Esophagus muscularis mucosa (tissue), 4 donors: Measurements from ENCODE around the gene TTYH1. TPM values are rescaled to one million over a fixed set of nuclear protein-coding genes. Genes with fewer than 3 reads are reported as not detected.

Experiments used
- DNase-seq: peaks from one replicate; pipeline ENCODE4 v3.0.0-alpha.2; 2017; ENCODE audit errors: extremely low spot score
- H3K27ac ChIP-seq, 4 donors: fragments of 200-600 bp; sonication (generic); replicated peaks in 1 of 4; 1 replicate in 3 of 4; 2 replicates in 1 of 4; pipeline ENCODE4 v1.5.1; 2016 to 2019; ENCODE audit warnings: mild to moderate bottlenecking in 1 of 4
- H3K27me3 ChIP-seq, 4 donors: fragments of 200-600 bp; sonication (generic); one replicate each; pipeline versions ENCODE4 v1.5.1 to v1.6.0; 2016 to 2019
- H3K36me3 ChIP-seq, 4 donors: fragments of 200-600 bp; sonication (generic); one replicate each; pipeline ENCODE4 v1.5.1; 2016 to 2019
- H3K4me1 ChIP-seq, 4 donors: fragments of 200-600 bp; sonication (generic); one replicate each; pipeline ENCODE4 v1.5.1; 2016 to 2019
- H3K4me3 ChIP-seq, 4 donors: fragments of 200-600 bp; sonication (generic); 1 replicate in 2 of 4; 2 replicates in 2 of 4; pipeline ENCODE4 v1.5.1; 2016 to 2019; ENCODE audit warnings: mild to moderate bottlenecking in 4 of 4, moderate library complexity in 1 of 4
- H3K9me3 ChIP-seq, 4 donors: fragments of 200-600 bp; sonication (generic); 1 replicate in 3 of 4; 2 replicates in 1 of 4; pipeline ENCODE4 v1.5.1; 2016 to 2019
- CTCF ChIP-seq, 3 experiments: fragments of 200-600 bp in 2 of 3; fragments of 450-650 bp in 1 of 3; sonication (generic) in 2 of 3; IDR thresholded peaks; one replicate each; pipeline ENCODE4 v1.5.1; 2017 to 2019; ENCODE audit warnings: antibody characterized with exemption in 3 of 3, mild to moderate bottlenecking in 2 of 3, moderate library complexity in 1 of 3
- EP300 ChIP-seq: sonication (generic); formaldehyde crosslinking; IDR thresholded peaks from one replicate; pipeline ENCODE4 v1.6.1; 2017; ENCODE audit warnings: antibody characterized with exemption
- POLR2A ChIP-seq: fragments of 450-650 bp; IDR thresholded peaks from one replicate; pipeline ENCODE4 v1.6.1; 2017; ENCODE audit warnings: antibody characterized with exemption, moderate library complexity, mild to moderate bottlenecking, low read depth
- POLR2AphosphoS5 ChIP-seq, 2 donors: sonication (generic); formaldehyde crosslinking; IDR thresholded peaks; one replicate each; pipeline ENCODE4 v1.6.1; 2017; ENCODE audit warnings: antibody characterized with exemption in 2 of 2
- WGBS: methylation state at CpG from one replicate; pipeline ENCODE4 v1.1.5; 2018; 5-methylcytosine and 5-hydroxymethylcytosine counted together
- intact Hi-C: fragments of 100-400 bp; cut with DNase I; formaldehyde crosslinking; loops from one replicate; pipeline ENCODE4 v1.15.1; 2023
- total RNA-seq, 4 donors: library from RNA; depleted of rRNA; stranded (reverse); fragments of >200 nt; gene quantifications; one replicate each; pipeline versions ENCODE4 v1.1.0 to v1.2.1, GENCODE V29; 2016

The TTYH1 gene
- total RNA-seq, 4 donors from 2014 or later: 0.83 to 8.0 (median 5.6) TPM

DNA sequence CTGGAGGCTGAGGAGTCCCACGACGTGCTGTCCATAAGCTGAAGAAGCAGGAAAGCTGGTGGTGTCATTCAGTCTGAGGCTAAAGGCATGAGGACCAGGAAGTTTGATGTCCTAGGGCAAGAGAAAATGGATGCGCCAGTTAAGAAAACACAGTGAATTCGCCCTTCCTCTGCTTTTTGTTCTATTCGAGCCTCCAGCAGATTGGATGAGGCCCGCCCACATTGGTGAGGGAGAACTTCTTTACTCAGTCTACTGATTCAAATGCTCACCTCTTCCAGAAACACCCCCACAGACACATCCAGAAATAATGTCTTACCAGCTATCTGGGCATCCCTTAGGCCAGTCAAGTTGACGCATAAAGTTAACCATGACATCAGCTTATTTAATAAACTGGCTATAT is 7.5 kb upstream of the TTYH1 start:
- TF ChIP-seq POLR2A (no peak), CTCF (IDR thresholded peaks at IDR 0.05) (no peak), POLR2AphosphoS5 (IDR thresholded peaks at IDR 0.05) (no peak), EP300 (no peak)
- WGBS: 91% methylated on average over 7 of the region's 7 CpGs
- H3K27ac ChIP-seq: no peak overlapping the region
- H3K4me1 ChIP-seq: no peaks in the 10 kb centered on the region
- DNase-seq: no peak
- no peaks in the 10 kb centered on the region for H3K36me3 ChIP-seq
- H3K27me3 ChIP-seq: peaks cover 0 to 34% (median 0%) of the 10 kb centered on the region in 4 donors
- no peak overlapping the region for H3K4me3 ChIP-seq
- no peaks in the 10 kb centered on the region for H3K9me3 ChIP-seq
- intact Hi-C loops: no loop called here

DNA sequence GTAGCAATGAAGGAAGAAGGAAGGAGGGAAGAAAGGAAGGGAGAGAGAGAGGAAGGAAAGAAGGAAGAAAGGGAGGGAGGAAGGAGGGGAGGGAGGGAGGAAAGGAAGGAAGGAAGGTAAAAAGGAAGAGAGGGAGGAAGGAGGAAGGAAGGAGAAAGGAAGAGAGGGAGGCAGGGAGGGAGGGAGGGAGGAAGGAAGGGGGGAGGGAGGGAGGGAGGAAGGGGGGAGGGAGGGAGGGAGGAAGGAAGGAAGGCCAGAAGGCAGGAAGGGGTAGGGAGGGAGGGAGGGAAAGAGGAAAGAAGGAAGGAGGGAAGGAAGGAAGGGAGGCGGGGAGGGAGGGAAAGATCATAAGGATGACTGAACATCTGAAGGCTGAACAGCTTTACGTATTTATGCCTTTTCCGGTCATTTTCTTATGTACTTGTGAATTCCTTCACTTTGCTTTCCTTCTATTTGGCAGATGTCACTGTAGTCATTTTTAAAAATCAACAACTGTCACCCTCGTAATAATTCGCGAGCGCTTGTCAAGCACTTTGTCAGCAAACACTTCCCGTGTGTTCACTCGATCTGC is 6.7 kb upstream of the TTYH1 start:
- H3K36me3 ChIP-seq: no peaks in the 10 kb centered on the region
- DNase-seq: no peak
- H3K4me1 ChIP-seq: no peaks in the 10 kb centered on the region
- intact Hi-C loops: no loop called here
- no peak overlapping the region for H3K27ac ChIP-seq
- TF ChIP-seq POLR2A (no peak), POLR2AphosphoS5 (IDR thresholded peaks at IDR 0.05) (no peak), CTCF (IDR thresholded peaks at IDR 0.05) (no peak), EP300 (no peak)
- no peak overlapping the region for H3K4me3 ChIP-seq
- peaks cover 0 to 29% (median 0%) of the 10 kb centered on the region in 4 donors for H3K27me3 ChIP-seq
- no peaks in the 10 kb centered on the region for H3K9me3 ChIP-seq
- WGBS: 77% methylated on average over 9 of the region's 9 CpGs

- Histone ChIP-seq H3K27me3 (peaks cover 0 to 53% (median 18%) of the 10 kb centered on the region in 4 donors), H3K4me3 (no peak overlapping the region), H3K36me3 (no peaks in the 10 kb centered on the region), H3K27ac (no peak overlapping the region), H3K4me1 (peaks cover 2 to 11% (median 7%) of the 10 kb centered on the region in 4 donors), H3K9me3 (no peaks in the 10 kb centered on the region)
- DNase-seq: no peak
- TF ChIP-seq POLR2AphosphoS5 (IDR thresholded peaks at IDR 0.05) (no peak), POLR2A (no peak), EP300 (no peak), CTCF (IDR thresholded peaks at IDR 0.05) (no peak)
- intact Hi-C loops: no loop called here
Observed at GRCh38 chr19:54411033-54411432, 4.2 kb upstream of the TTYH1 start.

- TF ChIP-seq CTCF (IDR thresholded peaks at IDR 0.05) (no peak), EP300 (no peak), POLR2A (no peak), POLR2AphosphoS5 (IDR thresholded peaks at IDR 0.05) (no peak)
- DNase-seq: no peak
- Histone ChIP-seq H3K4me3 (no peak overlapping the region), H3K4me1 (peaks cover 2 to 18% (median 10%) of the 10 kb centered on the region in 4 donors), H3K27me3 (peaks cover 0 to 72% (median 33%) of the 10 kb centered on the region in 4 donors), H3K27ac (no peak overlapping the region), H3K9me3 (no peaks in the 10 kb centered on the region), H3K36me3 (no peaks in the 10 kb centered on the region)
- intact Hi-C loops: no loop called here
- 85% methylated on average over 3 of the region's 4 CpGs for WGBS
Observed at GRCh38 chr19:54412877-54413276, 2.4 kb upstream of the TTYH1 start.

DNA sequence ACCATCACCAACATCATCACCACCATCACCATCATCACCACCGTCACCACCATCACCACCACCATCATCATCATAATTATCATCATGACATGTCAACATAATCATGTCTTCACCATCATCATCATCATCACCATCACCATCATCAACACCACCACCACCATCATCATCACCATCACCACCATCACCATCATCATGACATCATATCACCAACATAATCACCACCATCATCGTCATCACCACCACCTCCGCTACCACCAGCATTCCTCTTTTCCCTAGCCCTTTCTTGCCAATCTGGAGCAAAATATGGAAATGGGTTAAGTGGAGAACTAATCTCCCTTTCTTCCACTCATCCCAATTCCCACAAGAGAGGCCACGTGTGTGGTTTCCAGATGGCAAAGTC is 1.1 kb upstream of the TTYH1 start:
- no peak overlapping the region for H3K27ac ChIP-seq
- H3K4me3 ChIP-seq: no peak overlapping the region
- H3K9me3 ChIP-seq: no peaks in the 10 kb centered on the region
- 93% methylated on average over 4 of the region's 4 CpGs for WGBS
- H3K27me3 ChIP-seq: peaks cover 0 to 85% (median 33%) of the 10 kb centered on the region in 4 donors
- no peaks in the 10 kb centered on the region for H3K36me3 ChIP-seq
- intact Hi-C loops: no loop called here
- no peak for DNase-seq
- H3K4me1 ChIP-seq: peaks cover 5 to 27% (median 20%) of the 10 kb centered on the region in 4 donors
- no peak for TF ChIP-seq POLR2AphosphoS5 (IDR thresholded peaks at IDR 0.05)
- no peak for TF ChIP-seq POLR2A
- no peak for TF ChIP-seq CTCF (IDR thresholded peaks at IDR 0.05)
- no peak for TF ChIP-seq EP300
